DMS79 (cell line): ENCODE results near the gene DHX8.
"Not testable (repeated sequence)": the region's sequence is repeated elsewhere in the genome, so short reads cannot be mapped to it uniquely, and the experiment has no call there.

ENCODE experiments used
- DNase-seq: peaks from one replicate; lab custom pipeline; 2025; lab: John Stamatoyannopoulos, UW

Gene DHX8

GRCh38 chr17:43461185-43461584 is 22.6 kb upstream of the DHX8 start:
- DNase-seq, result no peak

- DNase-seq, result not testable (repeated sequence)
These were observed 21.2 kb upstream of the DHX8 start for GRCh38 chr17:43462569-43462968.

DNA sequence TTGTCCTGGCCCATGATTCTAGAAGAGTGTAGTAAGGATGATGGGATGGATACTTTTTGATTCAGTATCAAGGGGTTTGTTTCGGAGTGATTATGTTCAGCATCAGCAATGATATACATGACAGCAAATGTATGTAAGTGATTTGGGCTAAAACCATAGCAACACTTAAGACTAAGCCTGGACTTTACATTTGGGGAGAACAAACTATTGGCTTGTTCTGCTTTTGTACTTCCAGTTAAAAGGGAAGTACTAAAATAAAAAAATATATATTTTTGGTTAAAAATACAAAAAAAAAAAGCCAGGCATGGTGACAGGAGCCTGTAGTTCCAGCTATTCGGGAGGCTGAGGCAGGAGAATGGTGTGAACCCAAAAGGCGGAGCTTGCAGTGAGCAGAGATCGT is 20.5 kb upstream of the DHX8 start:
- no peak for DNase-seq

DNA sequence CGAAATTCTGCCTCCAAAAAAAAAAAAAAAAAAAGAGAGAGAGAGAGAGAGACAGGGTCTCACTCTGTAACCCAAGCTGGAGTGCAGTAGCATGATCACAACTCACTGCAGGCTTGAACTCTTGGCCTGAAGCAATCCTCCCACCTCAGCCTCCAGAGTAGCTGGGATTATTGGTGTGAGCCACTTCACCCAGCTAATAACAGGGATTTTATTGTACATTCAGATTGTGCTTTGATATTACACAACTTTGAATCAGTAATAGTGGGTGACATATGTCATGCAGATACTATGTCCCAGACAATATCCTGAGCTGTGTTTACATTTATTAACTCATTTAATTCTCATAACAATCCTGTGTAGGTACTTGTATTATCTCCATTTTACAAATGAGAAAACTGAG is 19.7 kb upstream of the DHX8 start:
- no peak for DNase-seq

- DNase-seq, result no peak
These were observed 18.7 kb upstream of the DHX8 start for GRCh38 chr17:43465049-43465448.

- DNase-seq, result no peak
These were observed 15.7 kb upstream of the DHX8 start for GRCh38 chr17:43467981-43468581.

DNA sequence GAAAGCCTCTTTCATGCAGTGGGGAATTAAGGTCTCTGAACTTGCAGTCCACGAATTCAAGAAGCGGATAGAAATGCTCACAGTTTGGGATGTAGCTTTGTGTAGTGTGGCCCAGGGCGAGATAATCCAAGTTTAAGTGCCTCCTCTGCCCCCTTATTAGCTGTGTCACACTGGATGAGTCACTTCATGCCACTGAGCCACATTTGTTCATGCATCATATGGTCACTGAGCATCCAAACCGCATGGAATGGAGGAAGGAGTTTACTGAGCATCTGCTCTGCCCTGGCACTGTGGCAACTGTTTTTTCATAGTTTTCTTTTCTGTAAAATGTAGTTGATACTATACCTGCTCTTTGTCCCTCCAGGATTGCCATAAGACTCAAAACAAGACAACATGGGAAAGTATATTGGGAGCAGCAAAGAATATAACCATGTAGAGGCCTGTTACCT is 15.1 kb upstream of the DHX8 start:
- DNase-seq, result no peak

- DNase-seq, result no peak
These were observed 14.6 kb upstream of the DHX8 start for GRCh38 chr17:43469145-43469544.

GRCh38 chr17:43471585-43472160 is 12.1 kb upstream of the DHX8 start:
- no peak for DNase-seq

DNA sequence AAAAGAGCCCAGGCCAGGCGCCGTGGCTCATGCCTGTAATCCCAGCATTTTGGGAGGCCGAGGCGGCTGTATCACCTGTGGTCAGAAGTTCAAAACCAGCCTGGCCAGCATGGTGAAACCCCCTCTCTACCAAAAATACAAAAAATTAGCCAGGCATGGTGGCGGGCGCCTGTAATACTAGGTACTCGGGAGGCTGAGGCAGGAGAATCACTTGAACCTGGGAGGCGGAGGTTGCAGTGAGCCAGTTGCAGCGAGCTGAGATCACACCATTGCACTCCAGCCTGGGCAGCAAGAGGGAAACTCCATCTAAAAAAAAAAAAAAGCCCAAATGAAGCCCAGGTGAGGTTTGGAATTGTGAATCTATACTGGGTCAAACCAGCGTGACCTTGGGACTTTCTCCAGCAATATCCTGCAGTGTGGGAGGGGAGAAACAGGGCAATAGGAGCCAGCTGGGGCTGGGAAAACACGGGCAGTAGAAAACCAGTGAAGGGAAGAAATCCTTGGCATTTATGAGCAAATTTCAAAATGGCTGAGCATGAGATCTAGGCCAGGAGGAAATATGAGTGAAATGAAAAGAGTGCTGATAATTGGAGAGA is 8.2 kb upstream of the DHX8 start:
- no peak for DNase-seq

DNA sequence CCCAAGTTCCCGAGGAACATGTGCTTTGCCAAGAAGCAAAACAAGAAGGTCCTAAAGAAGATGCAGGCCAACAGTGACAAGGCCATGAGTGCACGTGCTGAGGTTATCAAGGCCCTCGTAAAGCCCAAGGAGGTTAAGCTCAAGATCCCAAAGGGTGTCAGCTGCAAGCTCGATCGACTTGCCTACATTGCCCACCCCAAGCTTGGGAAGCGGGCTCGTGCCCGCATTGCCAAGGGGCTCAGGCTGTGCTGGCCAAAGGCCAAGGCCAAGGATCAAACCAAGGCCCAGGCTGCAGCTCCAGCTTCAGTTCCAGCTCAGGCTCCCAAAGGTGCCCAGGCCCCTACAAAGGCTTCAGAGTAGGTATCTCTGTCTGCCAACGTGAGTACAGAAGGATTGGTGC is 7.5 kb upstream of the DHX8 start:
- not testable (repeated sequence) for DNase-seq

DNA sequence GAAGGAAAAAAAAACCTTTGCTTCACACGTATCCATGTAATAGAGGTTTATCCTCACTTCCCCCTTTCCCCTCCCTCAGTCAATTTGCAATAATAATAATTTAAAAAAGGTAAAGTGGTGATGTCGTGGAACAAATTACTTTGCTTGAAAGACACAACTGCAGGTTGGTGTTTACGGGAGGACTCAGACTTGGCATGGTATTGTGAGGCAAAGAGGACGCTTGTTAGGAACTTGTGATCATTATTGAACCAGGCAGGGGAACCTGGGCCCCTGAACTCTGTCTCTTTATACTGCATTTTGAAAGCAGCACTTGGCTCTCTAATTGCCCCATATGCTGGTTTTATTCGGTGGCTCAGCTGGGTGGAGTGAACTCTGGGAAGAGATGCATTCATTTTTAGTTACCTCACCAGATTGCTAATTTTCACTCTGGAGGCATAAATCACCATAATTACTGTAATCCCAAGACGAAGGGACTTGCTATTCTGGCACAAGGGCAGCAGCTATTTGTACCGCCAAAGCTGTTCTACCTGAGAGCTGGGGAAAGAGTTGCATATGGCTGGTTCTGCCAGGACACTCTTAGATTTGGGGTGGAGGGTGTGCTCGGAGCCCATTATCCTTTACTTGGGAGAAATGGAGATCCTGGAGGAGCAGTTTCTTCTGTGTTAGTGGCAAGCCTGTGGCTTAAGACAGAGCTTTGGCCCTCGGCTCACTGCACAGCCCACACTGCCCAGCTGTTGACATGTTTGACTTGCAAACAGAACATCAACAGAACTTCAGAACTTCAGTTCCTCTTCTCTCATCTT is 5.7 kb upstream of the DHX8 start:
- DNase-seq, result no peak

- no peak for DNase-seq
These were observed 3.8 kb upstream of the DHX8 start for GRCh38 chr17:43479948-43480347.

DNA sequence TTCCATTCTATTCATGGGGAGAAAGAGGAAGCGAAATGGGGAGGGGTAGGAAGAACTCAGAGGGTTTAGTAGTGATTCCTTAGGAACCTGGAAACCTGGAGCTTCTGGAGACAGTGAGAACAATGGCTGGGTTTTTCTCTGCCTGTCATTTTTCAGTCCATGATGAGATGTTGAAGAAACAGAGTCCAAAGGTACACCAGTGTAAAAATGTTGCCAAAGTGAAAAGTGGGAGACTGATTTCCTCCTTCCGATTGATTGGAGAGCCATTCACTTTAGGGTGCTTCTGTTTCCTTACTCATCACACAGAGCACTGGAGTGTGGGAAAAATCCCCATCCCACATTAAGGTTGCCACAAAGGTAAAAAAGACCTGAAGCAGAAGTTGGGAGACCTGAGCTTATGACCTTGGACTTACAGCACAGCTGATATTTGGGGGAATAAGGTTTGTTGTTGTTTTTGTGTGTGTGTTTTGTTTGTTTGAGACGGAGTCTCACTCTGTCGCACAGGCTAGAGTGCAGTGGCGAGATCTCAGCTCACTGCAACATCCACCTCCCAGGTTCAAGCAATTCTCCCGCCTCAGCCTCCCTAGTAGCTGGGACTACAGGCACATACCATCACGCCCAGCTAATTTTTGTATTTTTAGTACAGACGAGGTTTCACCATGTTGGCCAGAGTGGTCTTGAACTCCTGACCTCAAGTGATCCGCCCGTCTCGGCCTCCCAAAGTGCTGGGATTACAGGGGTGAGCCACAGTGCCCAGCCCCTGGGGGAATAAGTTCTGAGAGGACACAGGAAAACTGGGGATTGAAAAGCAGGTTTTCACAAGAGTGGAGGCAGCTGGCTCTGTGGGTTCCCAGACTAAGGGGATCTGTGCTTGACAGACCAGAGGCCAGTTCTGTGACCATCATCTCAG is 1.4 kb upstream of the DHX8 start:
- DNase-seq, result no peak

DNA sequence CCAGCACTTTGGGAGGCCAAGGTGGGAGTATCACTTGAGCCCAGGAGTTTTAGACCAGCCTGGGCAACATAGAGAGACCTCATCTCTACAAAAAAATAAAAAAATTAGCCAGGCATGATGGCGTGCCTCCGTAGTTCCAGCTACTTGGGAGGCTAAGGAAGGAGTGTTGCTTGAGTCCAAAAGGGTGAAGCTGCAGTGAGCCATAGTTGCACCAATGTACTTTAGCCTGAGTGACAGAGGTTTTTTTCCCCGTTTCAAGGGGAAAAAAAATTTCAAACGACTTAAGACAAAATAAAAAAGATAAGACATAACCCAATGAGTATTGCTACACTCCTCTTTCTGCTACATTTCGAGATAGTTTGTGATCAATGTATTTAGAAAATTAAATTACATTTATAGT is 6.8 kb downstream of the DHX8 start:
- no peak for DNase-seq

DNA sequence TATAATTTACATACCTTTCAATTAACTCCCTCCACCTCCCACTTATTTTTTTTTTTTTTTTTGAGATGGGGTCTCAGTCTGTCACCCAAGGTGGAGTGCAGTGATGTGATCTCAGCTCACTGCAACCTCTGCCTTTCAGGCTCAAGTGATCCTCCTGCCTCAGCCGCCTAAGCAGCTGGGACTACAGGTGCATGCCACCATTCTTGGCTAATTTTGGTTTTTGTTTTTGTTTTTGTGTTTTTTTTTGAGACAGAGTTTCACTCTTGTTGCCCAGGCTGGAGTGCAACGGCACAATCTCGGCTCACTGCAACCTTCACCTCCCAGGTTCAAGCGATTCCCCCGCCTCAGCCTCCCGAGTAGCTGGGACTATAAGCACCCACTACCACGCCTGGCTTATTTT is 25.7 kb downstream of the DHX8 start:
- not testable (repeated sequence) for DNase-seq

- DNase-seq, result not testable (repeated sequence)
These were observed 27.4 kb downstream of the DHX8 start for GRCh38 chr17:43511199-43511598.

DNA sequence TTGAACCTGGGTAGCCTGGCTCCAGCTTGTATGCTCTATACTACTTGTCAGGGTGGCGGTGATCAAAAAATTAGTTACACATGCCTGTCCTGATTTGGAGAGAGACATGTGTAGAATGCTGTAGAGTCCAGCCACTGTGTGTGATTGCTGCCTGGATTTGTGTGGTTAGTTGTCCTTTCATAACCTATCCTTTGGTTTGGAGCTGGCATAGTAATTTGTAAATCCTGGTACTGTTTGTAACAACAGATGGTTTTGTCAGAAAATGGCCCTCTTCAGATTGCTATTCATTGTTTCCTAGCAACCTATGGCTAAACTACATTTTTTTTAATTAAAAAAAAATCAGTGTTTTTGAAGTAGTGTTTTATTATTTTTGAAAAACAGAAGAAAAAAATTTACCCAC is 31.9 kb downstream of the DHX8 start:
- no peak for DNase-seq

GRCh38 chr17:43517161-43517560 is 33.4 kb downstream of the DHX8 start:
- no peak for DNase-seq

- DNase-seq, result no peak
These were observed 34.0 kb downstream of the DHX8 start for GRCh38 chr17:43517615-43518386.

DNA sequence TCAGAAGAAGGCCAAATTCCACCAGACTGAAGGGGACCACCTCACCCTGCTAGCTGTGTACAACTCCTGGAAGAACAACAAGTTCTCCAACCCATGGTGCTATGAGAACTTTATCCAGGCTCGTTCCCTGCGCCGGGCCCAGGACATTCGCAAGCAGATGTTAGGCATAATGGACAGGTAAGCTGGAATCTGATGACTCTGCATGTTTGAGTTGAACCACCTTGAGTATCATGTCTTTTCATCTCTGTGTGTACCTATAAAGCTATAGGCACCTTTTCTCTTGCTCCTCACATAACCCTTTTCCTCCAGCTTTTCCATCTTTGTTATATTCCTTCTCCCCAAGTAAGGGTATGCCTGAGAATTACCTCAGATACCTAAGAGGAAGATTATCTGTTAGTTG is 37.6 kb downstream of the DHX8 start:
- DNase-seq, result no peak
